Type B pancreatic cell (in vitro differentiated cells): ENCODE data around the gene HNRNPL. TPM values are rescaled to one million over a fixed set of nuclear protein-coding genes. Genes with fewer than 3 reads are reported as not detected.
A peak's percentile ranks its signal among the peaks of the same experiment; 100 is the strongest.

Experiments used
- DNase-seq: peaks from one replicate; pipeline ENCODE4 v3.0.0; 2021; ENCODE audit warnings: mixed read lengths; ENCODE audit not compliant: unreplicated experiment; ENCODE audit errors: extremely low spot score
- H3K27ac Mint-ChIP-seq: 2 replicates; pipeline ENCODE4 v1.8.0; 2021; ENCODE audit warnings: mild to moderate bottlenecking, mixed read lengths
- H3K27me3 Mint-ChIP-seq: 2 replicates; pipeline ENCODE4 v1.8.0; 2021; ENCODE audit warnings: mixed read lengths
- H3K36me3 Mint-ChIP-seq: 2 replicates; pipeline ENCODE4 v1.8.0; 2021; ENCODE audit warnings: mixed read lengths
- H3K4me1 Mint-ChIP-seq: one replicate; pipeline ENCODE4 v1.8.0; 2021; ENCODE audit warnings: mixed read lengths; ENCODE audit not compliant: unreplicated experiment
- H3K4me3 Mint-ChIP-seq: 2 replicates; pipeline ENCODE4 v1.8.0; 2021; ENCODE audit warnings: mild to moderate bottlenecking, mixed read lengths
- H3K9me3 Mint-ChIP-seq: 2 replicates; pipeline ENCODE4 v1.8.0; 2021; ENCODE audit warnings: mixed read lengths
- total RNA-seq: library from RNA; stranded (reverse); gene quantifications from 2 replicates; pipeline ENCODE4 v1.2.1, GENCODE V29; 2021; ENCODE audit warnings: low replicate concordance
- TF ChIP-seq, protein P1 (sequence below): fragments of 200-600 bp; sonication (generic); conservative IDR thresholded peaks from 2 replicates; pipeline ENCODE4 v1.5.0; 2021; ENCODE audit warnings: antibody characterized with exemption, mild to moderate bottlenecking

HNRNPL gene
- total RNA-seq, 1 donor from 2014 or later, result 451 TPM

DNA sequence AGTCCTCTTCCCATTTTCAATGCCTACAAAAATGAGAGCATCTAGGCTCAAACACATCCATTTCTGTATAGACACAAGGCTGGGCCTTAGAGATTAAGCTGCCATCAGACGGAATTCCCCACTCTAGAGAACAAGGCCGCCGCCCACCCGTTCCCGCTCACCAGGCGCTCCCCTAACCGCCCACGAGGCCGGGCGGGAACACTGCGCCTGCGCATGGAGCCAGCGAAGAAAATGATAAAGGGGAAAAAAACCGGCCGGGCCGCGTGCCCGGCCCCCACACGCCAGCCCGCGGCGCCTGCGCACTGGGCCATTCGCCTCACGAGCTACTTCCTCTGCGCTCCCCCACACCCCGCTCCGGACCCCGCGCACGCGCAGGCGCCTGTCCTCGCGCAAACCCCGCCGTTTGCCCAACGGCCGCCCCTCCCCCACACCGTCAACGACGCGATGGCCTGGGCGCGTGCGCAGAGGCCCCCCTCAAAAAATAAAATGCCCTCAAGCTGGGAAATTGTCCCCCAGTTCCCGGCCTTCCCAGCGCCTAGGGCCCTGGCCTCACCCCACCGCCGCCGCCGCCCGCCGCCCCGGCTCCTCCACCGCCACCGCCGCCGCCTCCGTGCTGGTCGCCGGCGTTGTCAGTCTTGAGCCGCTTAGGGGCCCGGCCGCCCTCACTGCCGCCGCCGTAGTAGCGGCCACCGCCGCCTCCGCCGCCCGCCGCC lies 483 bp downstream of the HNRNPL start:
- Mint-ChIP-seq H3K36me3 (peaks cover 30% of the 10 kb centered on the region), H3K9me3 (no peaks in the 10 kb centered on the region), H3K27ac (peak overlapping the region; percentile 100), H3K4me3 (peak overlapping the region; percentile 97), H3K4me1 (peaks cover 18% of the 10 kb centered on the region), H3K27me3 (no peaks in the 10 kb centered on the region)
- peak; percentile 99 for DNase-seq
- TF ChIP-seq, protein P1, sequence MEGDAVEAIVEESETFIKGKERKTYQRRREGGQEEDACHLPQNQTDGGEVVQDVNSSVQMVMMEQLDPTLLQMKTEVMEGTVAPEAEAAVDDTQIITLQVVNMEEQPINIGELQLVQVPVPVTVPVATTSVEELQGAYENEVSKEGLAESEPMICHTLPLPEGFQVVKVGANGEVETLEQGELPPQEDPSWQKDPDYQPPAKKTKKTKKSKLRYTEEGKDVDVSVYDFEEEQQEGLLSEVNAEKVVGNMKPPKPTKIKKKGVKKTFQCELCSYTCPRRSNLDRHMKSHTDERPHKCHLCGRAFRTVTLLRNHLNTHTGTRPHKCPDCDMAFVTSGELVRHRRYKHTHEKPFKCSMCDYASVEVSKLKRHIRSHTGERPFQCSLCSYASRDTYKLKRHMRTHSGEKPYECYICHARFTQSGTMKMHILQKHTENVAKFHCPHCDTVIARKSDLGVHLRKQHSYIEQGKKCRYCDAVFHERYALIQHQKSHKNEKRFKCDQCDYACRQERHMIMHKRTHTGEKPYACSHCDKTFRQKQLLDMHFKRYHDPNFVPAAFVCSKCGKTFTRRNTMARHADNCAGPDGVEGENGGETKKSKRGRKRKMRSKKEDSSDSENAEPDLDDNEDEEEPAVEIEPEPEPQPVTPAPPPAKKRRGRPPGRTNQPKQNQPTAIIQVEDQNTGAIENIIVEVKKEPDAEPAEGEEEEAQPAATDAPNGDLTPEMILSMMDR, result no peak

DNA sequence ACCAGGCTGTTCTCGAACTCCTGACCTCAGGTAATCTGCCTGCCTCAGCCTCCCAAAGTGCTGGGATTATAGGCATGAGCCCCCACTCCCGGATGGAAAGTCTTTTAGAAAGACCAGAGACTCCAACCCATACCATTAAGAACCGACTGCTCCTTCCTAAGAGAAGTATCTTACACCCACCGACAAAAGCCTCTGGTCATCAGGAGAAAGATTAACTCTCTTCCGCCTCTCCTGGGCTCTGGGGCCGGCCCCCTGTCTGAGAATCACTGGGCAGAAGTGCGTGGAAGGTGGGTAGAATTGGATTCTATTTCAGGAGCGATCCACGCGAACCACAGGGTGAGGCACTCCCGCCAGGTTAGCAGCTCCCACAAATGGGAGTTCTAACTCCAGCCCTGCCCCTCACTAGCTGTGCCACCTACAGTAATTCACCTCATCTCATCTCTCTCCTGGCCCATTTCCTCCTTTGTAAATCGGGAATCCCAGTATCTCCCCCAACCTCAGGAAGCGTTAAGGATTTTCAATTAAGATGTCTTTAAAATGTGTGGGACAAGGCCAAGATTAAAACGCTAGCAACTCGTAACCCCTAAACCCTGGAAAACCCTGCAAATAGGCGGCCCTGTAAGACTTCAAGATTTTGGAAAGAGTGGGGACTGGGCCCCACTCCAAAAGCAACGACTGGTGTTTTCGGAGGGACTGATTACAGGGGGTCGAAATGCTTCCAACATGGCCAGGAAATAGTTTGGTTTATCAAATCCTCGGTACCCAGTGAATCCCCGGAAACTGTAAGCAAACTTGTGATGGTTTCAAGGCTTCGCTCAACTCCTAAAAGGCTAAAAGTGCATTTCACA lies 1.3 kb downstream of the HNRNPL start:
- Mint-ChIP-seq H3K27ac (peak overlapping the region; percentile 100), H3K36me3 (peaks cover 38% of the 10 kb centered on the region), H3K9me3 (no peaks in the 10 kb centered on the region), H3K27me3 (no peaks in the 10 kb centered on the region), H3K4me3 (peak overlapping the region; percentile 97), H3K4me1 (peaks cover 18% of the 10 kb centered on the region)
- no peak for DNase-seq
- TF ChIP-seq, protein P1, result no peak

DNA sequence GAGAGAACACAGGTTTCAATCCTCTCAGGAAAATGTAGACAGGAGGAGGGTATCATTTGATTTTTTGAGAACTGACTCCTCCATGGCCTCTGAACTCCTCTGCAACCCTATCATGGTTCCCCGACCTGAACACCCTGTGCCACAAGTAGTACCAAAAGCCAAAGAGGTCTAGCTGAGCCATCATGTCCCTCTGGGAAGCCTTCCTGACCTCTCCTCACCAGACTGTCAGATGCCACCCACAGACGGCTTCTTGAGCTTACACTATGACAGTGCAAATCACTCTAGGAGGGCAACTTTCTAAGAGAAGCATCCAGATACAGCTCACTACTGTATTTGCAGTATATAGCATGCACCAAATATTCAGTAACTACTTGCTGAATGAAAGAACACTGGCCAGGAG lies 3.7 kb downstream of the HNRNPL start:
- DNase-seq, result no peak
- Mint-ChIP-seq H3K27me3 (no peaks in the 10 kb centered on the region), H3K4me1 (peaks cover 11% of the 10 kb centered on the region), H3K36me3 (peaks cover 56% of the 10 kb centered on the region), H3K27ac (peak overlapping the region; percentile 58), H3K9me3 (no peaks in the 10 kb centered on the region), H3K4me3 (peak overlapping the region; percentile 22)
- TF ChIP-seq, protein P1, result no peak

DNA sequence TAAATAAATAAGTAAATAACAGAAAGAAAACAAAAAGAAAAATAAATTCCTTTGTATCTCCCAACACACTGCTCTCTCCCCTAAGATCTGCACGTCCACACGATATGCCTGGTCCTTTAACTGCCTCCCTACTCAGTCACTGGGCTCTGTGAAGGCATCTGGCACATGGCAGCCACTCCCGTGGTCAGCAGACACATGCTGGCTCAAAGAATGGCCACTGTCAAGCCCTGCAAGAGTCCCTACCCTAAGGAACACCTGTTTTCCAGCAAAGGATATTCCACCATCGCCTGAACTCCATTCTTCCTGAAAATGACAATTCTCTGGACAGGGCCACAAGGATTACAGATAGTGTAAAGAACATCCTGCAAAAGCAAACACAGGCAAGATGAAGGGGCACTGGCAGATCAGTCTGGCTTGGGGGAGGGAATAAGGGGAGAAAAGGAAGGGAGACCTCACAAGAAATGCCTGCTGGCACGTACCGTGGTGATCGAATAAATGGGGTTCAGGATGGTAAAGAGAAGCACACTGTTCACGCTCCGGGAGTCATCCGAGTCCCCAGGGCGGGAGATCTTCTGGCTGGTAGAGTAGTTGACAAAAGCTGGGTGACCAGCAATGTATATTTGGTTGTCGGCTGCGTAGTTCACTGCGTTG lies 4.3 kb downstream of the HNRNPL start:
- H3K27me3 Mint-ChIP-seq, result no peaks in the 10 kb centered on the region
- TF ChIP-seq, protein P1, result no peak
- H3K36me3 Mint-ChIP-seq, result peaks cover 61% of the 10 kb centered on the region
- peak overlapping the region; percentile 22 for H3K4me3 Mint-ChIP-seq
- no peak for DNase-seq
- peaks cover 11% of the 10 kb centered on the region for H3K4me1 Mint-ChIP-seq
- H3K27ac Mint-ChIP-seq, result peak overlapping the region; percentile 34
- no peaks in the 10 kb centered on the region for H3K9me3 Mint-ChIP-seq

DNA sequence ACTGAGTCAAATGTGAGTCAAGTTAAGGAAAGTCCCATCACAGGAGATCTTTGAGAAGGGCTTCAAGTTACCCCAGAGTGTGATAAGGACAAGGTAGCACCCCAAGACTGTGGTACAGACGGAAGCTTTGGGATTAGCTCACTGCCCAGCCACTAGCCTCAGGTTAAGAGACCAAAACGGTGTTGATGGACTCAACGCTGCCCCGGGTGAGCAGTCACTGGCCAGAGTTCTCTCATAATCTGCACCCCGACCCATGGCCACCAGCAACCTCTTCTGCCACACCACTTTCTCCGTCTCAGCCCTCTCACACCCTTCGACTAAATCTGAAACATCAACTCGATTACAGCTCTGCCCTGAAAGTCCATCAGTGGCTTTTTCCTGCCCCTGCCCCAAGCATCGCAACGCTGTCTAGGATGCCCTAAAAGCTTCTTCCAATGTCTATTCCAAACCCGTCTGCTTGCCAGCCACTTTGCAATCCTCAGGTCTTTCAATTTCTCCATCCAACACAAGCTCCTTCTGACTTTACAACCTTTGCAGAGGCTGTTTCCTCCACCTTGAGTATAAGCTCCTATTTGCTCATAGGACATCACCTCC lies 5.6 kb downstream of the HNRNPL start:
- H3K27ac Mint-ChIP-seq, result peak overlapping the region; percentile 55
- no peak for DNase-seq
- no peaks in the 10 kb centered on the region for H3K9me3 Mint-ChIP-seq
- no peaks in the 10 kb centered on the region for H3K27me3 Mint-ChIP-seq
- H3K4me1 Mint-ChIP-seq, result peaks cover 11% of the 10 kb centered on the region
- no peak overlapping the region for H3K4me3 Mint-ChIP-seq
- TF ChIP-seq, protein P1, result no peak
- H3K36me3 Mint-ChIP-seq, result peaks cover 65% of the 10 kb centered on the region
